NCI-H1930 (cell line): ENCODE measurements around the gene ALDH18A1.
A peak's percentile ranks its signal among the peaks of the same experiment; 100 is the strongest.
"Not testable (repeated sequence)": the region's sequence is repeated elsewhere in the genome, so short reads cannot be mapped to it uniquely, and the experiment has no call there.

Experiments
- DNase-seq, 2 experiments: peaks; one replicate each; lab custom pipeline; 2025; lab: John Stamatoyannopoulos, UW

ALDH18A1 gene

GRCh38 chr10:95648138-95648537, 8.4 kb downstream of the ALDH18A1 start:
- no peak for DNase-seq

GRCh38 chr10:95646160-95646559, 10.4 kb downstream of the ALDH18A1 start:
- no peak for DNase-seq

GRCh38 chr10:95644901-95645300, 11.6 kb downstream of the ALDH18A1 start:
- no peak for DNase-seq

- DNase-seq: no peak
Measured at GRCh38 chr10:95640891-95641315, 15.6 kb downstream of the ALDH18A1 start.

DNA sequence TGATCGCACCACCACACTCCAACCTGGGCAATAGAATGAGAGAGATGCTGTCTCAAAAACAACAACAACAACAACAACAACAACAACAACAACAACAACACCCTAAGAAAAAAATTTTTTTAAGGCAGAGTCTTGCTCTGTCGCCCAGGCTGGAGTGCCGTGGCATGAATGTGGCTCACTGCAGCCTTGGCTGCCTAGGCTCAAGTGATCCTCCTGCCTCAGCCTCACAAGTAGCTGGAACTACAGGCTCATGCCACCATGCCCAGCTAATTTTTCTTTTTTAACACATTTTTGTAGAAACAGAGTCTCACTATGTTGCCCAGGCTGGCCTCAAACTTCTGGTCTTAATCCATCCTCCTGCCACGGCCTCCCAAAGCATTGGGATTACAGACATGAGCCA, 18.6 kb downstream of the ALDH18A1 start:
- DNase-seq: no peak

- no peak for DNase-seq
Measured at GRCh38 chr10:95637140-95637539, 19.4 kb downstream of the ALDH18A1 start.

- no peak for DNase-seq
Measured at GRCh38 chr10:95635319-95635733, 21.2 kb downstream of the ALDH18A1 start.

GRCh38 chr10:95628786-95629185, 27.7 kb downstream of the ALDH18A1 start:
- DNase-seq: no peak

GRCh38 chr10:95626500-95626899, 30.0 kb downstream of the ALDH18A1 start:
- no peak for DNase-seq

GRCh38 chr10:95620415-95620814, 36.1 kb downstream of the ALDH18A1 start:
- DNase-seq: not testable (repeated sequence)

- no peak for DNase-seq
Measured at GRCh38 chr10:95618101-95618500, 38.4 kb downstream of the ALDH18A1 start.

- no peak for DNase-seq
Measured at GRCh38 chr10:95616446-95616845, 40.1 kb downstream of the ALDH18A1 start.

- no peak for DNase-seq
Measured at GRCh38 chr10:95613330-95613729, 43.2 kb downstream of the ALDH18A1 start.

- no peak for DNase-seq
Measured at GRCh38 chr10:95610727-95611126, 45.8 kb downstream of the ALDH18A1 start.

DNA sequence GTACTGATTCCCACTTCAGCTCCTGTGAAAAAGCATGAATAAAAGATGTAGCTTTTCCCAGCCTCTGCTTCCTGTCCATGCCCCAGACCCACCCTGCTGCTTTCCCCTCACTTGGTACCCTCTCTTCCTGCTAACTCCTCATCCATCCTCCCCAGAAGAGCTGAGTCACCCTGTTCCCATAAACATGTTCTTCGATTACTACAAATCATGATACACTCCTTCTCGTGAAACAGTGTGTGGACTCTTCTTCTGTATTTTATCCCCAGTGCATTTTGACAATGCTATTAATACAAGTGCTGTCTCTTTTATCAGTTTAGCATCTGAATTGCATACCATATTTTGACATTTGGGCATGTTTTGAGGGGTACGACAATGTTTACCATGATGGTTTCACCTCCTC, 49.6 kb downstream of the ALDH18A1 start:
- DNase-seq: no peak

GRCh38 chr10:95605163-95605562, 51.3 kb downstream of the ALDH18A1 start:
- DNase-seq: no peak

DNA sequence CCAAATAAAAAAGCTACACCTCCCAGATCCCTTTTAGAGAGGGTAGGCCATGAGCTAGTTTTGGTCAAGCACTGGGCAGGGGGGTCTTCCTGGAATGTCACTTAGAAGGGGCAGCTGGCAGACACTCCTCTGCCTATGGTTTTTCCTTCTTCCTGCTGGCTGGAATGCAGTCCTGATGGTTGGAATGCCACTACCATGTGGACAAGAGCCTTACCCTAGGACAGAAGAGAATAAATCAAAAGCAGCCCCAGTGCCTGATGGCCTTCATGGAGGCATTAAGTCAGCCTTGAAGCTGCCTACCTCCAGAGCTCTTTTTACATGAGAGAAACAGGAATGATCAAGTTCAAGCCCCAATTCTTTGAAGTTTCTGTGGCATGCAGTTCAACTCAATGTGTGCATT, 51.9 kb downstream of the ALDH18A1 start:
- DNase-seq: no peak

- DNase-seq: no peak
Measured at GRCh38 chr10:95602382-95602781, 54.1 kb downstream of the ALDH18A1 start.

GRCh38 chr10:95601116-95601719, 55.3 kb downstream of the ALDH18A1 start:
- peak in 1 of 2 experiments; percentile 56 for DNase-seq

GRCh38 chr10:95600158-95600557, 56.4 kb downstream of the ALDH18A1 start:
- no peak for DNase-seq

DNA sequence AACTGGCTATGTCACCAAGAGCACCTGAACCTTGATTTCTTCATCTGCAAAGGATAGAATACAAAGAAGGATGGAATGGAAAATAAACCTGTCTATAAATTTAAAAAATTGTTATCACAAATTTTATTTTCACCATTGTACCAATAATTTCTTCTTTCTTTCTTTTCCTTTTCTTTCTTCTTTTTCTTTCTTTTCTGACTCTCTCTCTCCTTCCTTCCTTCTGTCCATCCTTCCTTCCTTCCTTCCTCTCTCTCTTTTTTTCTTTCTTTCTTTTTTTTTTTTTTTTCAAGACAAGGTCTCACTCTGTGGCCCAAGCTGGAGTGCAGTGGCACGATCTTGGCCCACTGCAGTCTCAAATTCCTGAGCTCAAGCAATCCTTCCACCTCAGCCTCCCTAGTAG, 58.7 kb downstream of the ALDH18A1 start:
- no peak for DNase-seq

DNA sequence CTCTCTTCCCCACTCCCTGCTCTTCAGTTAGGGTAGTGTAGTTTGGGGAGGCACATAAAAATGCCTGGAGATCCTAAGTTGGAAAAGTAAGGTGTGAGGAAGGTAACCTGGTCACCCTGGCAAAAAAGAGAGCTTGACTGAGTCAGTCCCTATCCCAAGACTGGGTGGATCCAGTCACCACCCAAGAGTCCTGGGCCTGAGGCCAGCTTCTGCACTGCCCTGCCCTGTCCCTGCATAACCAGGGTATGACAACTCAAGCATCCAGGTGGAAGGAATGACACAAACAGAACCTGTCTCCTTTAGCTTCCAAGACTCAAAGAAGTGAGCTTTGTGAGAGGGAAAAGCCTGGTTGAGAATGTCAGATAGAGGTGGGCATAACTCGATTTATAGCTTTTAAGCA, 68.5 kb downstream of the ALDH18A1 start:
- DNase-seq: no peak

DNA sequence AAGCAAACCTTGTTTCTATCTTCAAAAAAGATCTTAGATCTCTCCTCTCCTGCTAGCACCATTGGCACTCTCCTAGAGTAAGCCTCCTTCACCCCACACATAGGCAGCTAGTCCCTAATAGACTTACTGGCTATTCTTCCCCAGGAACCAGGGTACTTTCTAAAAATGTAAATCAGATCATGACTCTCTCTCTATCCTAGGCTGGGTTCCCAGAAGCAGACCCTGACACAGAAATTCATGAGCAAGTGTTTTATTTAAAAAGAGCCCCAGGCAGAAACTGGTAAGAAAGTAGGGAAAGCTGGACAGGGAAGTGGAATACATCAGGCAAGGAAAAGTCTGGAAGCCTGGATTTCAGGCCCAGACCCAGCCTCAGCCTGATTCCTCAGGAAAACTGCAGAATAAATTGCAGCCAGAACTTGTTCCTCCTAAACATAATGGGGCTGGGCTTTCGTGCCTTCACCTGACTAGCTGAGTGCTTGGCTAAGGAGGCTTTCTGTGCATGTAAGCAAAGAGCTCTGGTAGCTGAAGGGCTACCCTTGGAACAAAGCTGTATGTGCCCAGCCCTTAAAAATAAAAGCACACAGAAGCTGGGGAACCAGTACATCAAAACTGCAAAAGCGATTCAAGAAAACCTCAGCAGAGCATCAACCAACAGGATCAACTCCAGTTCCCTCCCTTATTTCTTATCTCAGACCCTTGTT, 76.5 kb downstream of the ALDH18A1 start:
- no peak for DNase-seq

GRCh38 chr10:95579292-95579691, 77.2 kb downstream of the ALDH18A1 start:
- no peak for DNase-seq
